Smooth muscle cell (in vitro differentiated cells): ENCODE data around the gene C15orf39. TPM values are rescaled to one million over a fixed set of nuclear protein-coding genes. Genes with fewer than 3 reads are reported as not detected.
A peak's percentile ranks its signal among the peaks of the same experiment; 100 is the strongest.

ENCODE experiments used
- DNase-seq: peaks from one replicate; lab custom pipeline; 2025; ENCODE audit not compliant: unreplicated experiment; lab: John Stamatoyannopoulos, UW
- H2AFZ ChIP-seq: fragments of 200-600 bp; sonication (generic); 2 replicates; pipeline ENCODE4 v1.6.0; 2016; ENCODE audit warnings: antibody characterized with exemption, low read depth, mild to moderate bottlenecking
- H3F3A ChIP-seq: fragments of 200-600 bp; sonication (generic); 2 replicates; pipeline ENCODE4 v1.6.0; 2017; ENCODE audit warnings: antibody characterized with exemption, low read depth
- H3K27ac ChIP-seq: fragments of 200-600 bp; sonication (generic); 2 replicates; pipeline ENCODE4 v1.5.1; 2016; ENCODE audit warnings: low read depth, mild to moderate bottlenecking
- H3K27me3 ChIP-seq: fragments of 200-600 bp; sonication (generic); 2 replicates; pipeline ENCODE4 v1.6.1; 2016; ENCODE audit warnings: low read depth, mild to moderate bottlenecking
- H3K36me3 ChIP-seq: fragments of 200-600 bp; sonication (generic); 2 replicates; pipeline ENCODE4 v1.5.1; 2016; ENCODE audit warnings: low read depth
- H3K4me1 ChIP-seq: fragments of 200-600 bp; sonication (generic); 2 replicates; pipeline ENCODE4 v1.5.1; 2016; ENCODE audit warnings: low read depth
- H3K4me2 ChIP-seq: fragments of 200-600 bp; sonication (generic); 2 replicates; pipeline ENCODE4 v1.6.0; 2016; ENCODE audit warnings: mild to moderate bottlenecking
- H3K4me3 ChIP-seq: fragments of 200-600 bp; sonication (generic); 2 replicates; pipeline ENCODE4 v1.5.1; 2016; ENCODE audit warnings: mild to moderate bottlenecking
- H3K79me2 ChIP-seq: fragments of 200-600 bp; sonication (generic); 2 replicates; pipeline ENCODE4 v1.6.0; 2016; ENCODE audit warnings: low read depth, mild to moderate bottlenecking
- H3K9ac ChIP-seq: fragments of 200-600 bp; sonication (generic); 2 replicates; pipeline ENCODE4 v1.6.0; 2016; ENCODE audit warnings: low read depth
- H3K9me3 ChIP-seq: fragments of 200-600 bp; sonication (generic); replicated peaks from 2 replicates; pipeline ENCODE4 v1.5.1; 2016; ENCODE audit warnings: low read depth
- H4K20me1 ChIP-seq: fragments of 200-600 bp; sonication (generic); 2 replicates; pipeline ENCODE4 v1.6.0; 2016; ENCODE audit warnings: low read depth
- CTCF ChIP-seq: fragments of 200-600 bp; sonication (generic); IDR thresholded peaks from 2 replicates; pipeline ENCODE4 v1.5.1; 2017; ENCODE audit warnings: borderline replicate concordance, mild to moderate bottlenecking, antibody characterized with exemption; ENCODE audit not compliant: insufficient read depth, poor library complexity, severe bottlenecking
- WGBS: methylation state at CpG from one replicate; pipeline ENCODE4 v1.1.7; 2016; ENCODE audit warnings: low lambda C conversion rate; 5-methylcytosine and 5-hydroxymethylcytosine counted together
- polyA plus RNA-seq: library from polyadenylated mRNA; unstranded; fragments of >200 nt; fragmentation: Nextera tagmentation; extraction: Ambion mirVana; gene quantifications from 2 replicates; pipeline ENCODE4 v1.2.1, GENCODE V29; 2016
- total RNA-seq: library from RNA; depleted of rRNA; stranded (reverse); fragments of >200 nt; gene quantifications from 2 replicates; pipeline ENCODE4 v1.2.3, GENCODE V29; 2014

Gene C15orf39
- total and polyA plus RNA-seq, 2 experiments from 2014 or later: 8.4 to 9.3 TPM

- TF ChIP-seq CTCF: no peak
- Histone ChIP-seq H3K36me3 (no peaks in the 10 kb centered on the region), H2AFZ (no peak overlapping the region), H3K4me3 (peak overlapping the region; percentile 41), H3K27ac (no peak overlapping the region), H4K20me1 (no peaks in the 10 kb centered on the region), H3K79me2 (no peaks in the 10 kb centered on the region), H3K27me3 (no peaks in the 10 kb centered on the region), H3K9me3 (no peaks in the 10 kb centered on the region), H3K4me2 (peak overlapping the region; percentile 83), H3K4me1 (peaks cover 48% of the 10 kb centered on the region), H3F3A (peaks cover 26% of the 10 kb centered on the region), H3K9ac (no peak overlapping the region)
- no peak for DNase-seq
- 54% methylated on average over 20 of the region's 20 CpGs for WGBS
Measured at GRCh38 chr15:75178938-75179745, 22.5 kb upstream of the C15orf39 start.

- Histone ChIP-seq H3K9ac (no peak overlapping the region), H3K4me2 (peak overlapping the region; percentile 83), H3K79me2 (no peaks in the 10 kb centered on the region), H2AFZ (no peak overlapping the region), H3K27me3 (no peaks in the 10 kb centered on the region), H3K4me3 (no peak overlapping the region), H3K36me3 (no peaks in the 10 kb centered on the region), H3K9me3 (no peaks in the 10 kb centered on the region), H4K20me1 (no peaks in the 10 kb centered on the region), H3F3A (peaks cover 26% of the 10 kb centered on the region), H3K4me1 (peaks cover 48% of the 10 kb centered on the region), H3K27ac (no peak overlapping the region)
- no peak for TF ChIP-seq CTCF
- 23% methylated on average over 4 of the region's 4 CpGs for WGBS
- DNase-seq: no peak
Measured at GRCh38 chr15:75179746-75180140, 21.9 kb upstream of the C15orf39 start.

GRCh38 chr15:75181780-75182179 lies 19.9 kb upstream of the C15orf39 start:
- WGBS: 67% methylated on average over 5 of the region's 5 CpGs
- DNase-seq: no peak
- Histone ChIP-seq H3K9me3 (no peaks in the 10 kb centered on the region), H3K36me3 (no peaks in the 10 kb centered on the region), H3K27ac (no peak overlapping the region), H4K20me1 (no peaks in the 10 kb centered on the region), H3K4me3 (no peak overlapping the region), H3K27me3 (no peaks in the 10 kb centered on the region), H3K79me2 (no peaks in the 10 kb centered on the region), H3K9ac (no peak overlapping the region), H3F3A (peaks cover 21% of the 10 kb centered on the region), H3K4me2 (peak overlapping the region; percentile 21), H2AFZ (no peak overlapping the region), H3K4me1 (peaks cover 48% of the 10 kb centered on the region)
- TF ChIP-seq CTCF: no peak
